Lower leg skin (tissue), 3 donors: ENCODE data around the gene GALNS.

Experiments
- POLR2A ChIP-seq, 2 donors: fragments of 450-650 bp; IDR thresholded peaks; one replicate each; pipeline ENCODE4 v1.6.1; 2016 to 2017; ENCODE audit warnings: antibody characterized with exemption in 2 of 2, mild to moderate bottlenecking in 1 of 2, moderate library complexity in 1 of 2
- TF ChIP-seq, protein P1 (sequence below), 3 donors: fragments of 450-650 bp; IDR thresholded peaks; one replicate each; pipeline ENCODE4 v1.5.1; 2016; ENCODE audit warnings: antibody characterized with exemption in 3 of 3, mild to moderate bottlenecking in 3 of 3, moderate library complexity in 2 of 3

DNA sequence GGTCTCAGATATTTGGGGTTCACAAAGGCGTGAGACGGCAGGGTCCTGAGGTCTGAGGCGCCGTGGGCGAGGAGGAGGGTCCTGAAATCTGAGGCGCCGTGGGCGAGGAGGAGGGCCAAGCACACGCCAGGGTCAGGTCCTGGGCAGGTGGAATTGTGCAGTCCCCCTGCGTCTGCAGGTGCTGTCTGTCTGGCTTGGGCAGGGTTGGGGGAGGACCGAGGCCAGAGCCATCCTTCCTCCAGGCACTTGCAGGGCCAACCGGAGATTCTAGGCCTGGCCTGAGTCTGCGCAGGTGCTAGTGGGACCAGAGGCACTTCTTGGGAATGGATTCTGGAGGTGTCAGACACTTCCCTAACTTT is 42.6 kb downstream of the GALNS start:
- TF ChIP-seq, protein P1, sequence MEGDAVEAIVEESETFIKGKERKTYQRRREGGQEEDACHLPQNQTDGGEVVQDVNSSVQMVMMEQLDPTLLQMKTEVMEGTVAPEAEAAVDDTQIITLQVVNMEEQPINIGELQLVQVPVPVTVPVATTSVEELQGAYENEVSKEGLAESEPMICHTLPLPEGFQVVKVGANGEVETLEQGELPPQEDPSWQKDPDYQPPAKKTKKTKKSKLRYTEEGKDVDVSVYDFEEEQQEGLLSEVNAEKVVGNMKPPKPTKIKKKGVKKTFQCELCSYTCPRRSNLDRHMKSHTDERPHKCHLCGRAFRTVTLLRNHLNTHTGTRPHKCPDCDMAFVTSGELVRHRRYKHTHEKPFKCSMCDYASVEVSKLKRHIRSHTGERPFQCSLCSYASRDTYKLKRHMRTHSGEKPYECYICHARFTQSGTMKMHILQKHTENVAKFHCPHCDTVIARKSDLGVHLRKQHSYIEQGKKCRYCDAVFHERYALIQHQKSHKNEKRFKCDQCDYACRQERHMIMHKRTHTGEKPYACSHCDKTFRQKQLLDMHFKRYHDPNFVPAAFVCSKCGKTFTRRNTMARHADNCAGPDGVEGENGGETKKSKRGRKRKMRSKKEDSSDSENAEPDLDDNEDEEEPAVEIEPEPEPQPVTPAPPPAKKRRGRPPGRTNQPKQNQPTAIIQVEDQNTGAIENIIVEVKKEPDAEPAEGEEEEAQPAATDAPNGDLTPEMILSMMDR (IDR thresholded peaks at IDR 0.05) = no peak
- no peak for TF ChIP-seq POLR2A (IDR thresholded peaks at IDR 0.05)
